HL-60 (cell line): ENCODE measurements around the gene AFF3.

Experiments used
- DNase-seq, 2 experiments: peaks; one replicate each; pipeline ENCODE4 v3.0.0-alpha.2; 2010 to 2020; ENCODE audit warnings: low read depth in 1 of 2, low spot score in 1 of 2
- H3K27ac ChIP-seq: fragments of 250-450 bp; sonication (Bioruptor Pico); replicated peaks from 2 replicates; pipeline ENCODE4 v1.5.1; 2020; ENCODE audit warnings: mild to moderate bottlenecking, moderate library complexity
- H3K27me3 ChIP-seq: fragments of 250-450 bp; sonication (Bioruptor Pico); 2 replicates; pipeline ENCODE4 v1.5.1; 2021; ENCODE audit warnings: mild to moderate bottlenecking, moderate library complexity; ENCODE audit not compliant: insufficient read depth, poor library complexity, severe bottlenecking
- H3K4me3 ChIP-seq: replicated peaks from 2 replicates; pipeline ENCODE4 v1.5.1; 2011; ENCODE audit warnings: mild to moderate bottlenecking, control low read depth, low read length; ENCODE audit not compliant: insufficient read depth
- GABPA ChIP-seq: IDR thresholded peaks from 2 replicates; pipeline ENCODE4 v1.6.1; 2012; ENCODE audit warnings: low read depth
- POLR2AphosphoS5 ChIP-seq: IDR thresholded peaks from 2 replicates; pipeline ENCODE4 v1.6.1; 2012; ENCODE audit warnings: low read depth
- SPI1 ChIP-seq: IDR thresholded peaks from 2 replicates; pipeline ENCODE4 v1.6.1; 2012; ENCODE audit warnings: low read depth, mild to moderate bottlenecking, borderline replicate concordance
- TF ChIP-seq, protein P1 (sequence below): IDR thresholded peaks from one replicate; pipeline ENCODE4 v1.5.1; 2011; ENCODE audit warnings: low read length, control low read depth, inconsistent platforms; ENCODE audit not compliant: insufficient read depth
- TF ChIP-seq, protein P2 (sequence below): IDR thresholded peaks from 2 replicates; pipeline ENCODE4 v1.6.1; 2012; ENCODE audit warnings: low read depth; ENCODE audit not compliant: insufficient replicate concordance

The AFF3 gene

DNA sequence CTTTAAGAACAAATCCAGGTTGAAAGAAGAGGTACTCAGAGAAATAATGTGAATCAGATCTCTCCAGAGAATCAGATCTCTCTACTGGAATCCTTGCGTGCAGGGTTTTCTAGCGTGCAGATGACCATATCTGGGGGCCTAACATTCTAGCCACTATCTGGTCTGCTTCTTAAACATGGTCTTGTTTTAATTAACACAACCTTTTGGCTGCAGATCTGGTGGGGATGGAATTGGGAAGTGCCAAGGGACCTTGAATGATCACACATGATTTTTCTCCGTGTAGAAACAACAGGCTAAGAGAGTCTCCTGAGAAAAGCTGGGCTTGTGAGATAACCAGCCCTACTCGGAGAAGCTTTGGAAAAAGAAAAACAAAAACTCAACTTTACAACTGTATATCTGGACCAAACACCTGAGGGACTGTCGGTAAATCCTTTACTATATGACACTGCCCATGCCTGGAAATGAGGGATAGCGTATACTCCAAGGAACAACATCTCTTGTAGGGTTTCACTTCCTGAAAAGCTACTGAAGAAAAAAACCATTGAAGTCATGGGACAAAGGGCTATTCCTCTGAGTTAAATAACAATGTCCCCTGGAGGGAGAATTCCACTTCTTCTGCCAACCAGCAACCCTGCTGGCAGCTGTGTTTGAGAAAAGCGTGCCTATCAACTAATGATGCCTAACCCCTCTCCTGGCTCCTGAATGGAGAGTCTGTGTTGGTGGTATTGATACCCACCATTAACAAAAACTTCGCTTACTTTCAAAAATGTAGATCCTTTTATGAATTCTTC lies 481.6 kb downstream of the AFF3 start:
- no peak overlapping the region for H3K27ac ChIP-seq
- TF ChIP-seq, protein P1, sequence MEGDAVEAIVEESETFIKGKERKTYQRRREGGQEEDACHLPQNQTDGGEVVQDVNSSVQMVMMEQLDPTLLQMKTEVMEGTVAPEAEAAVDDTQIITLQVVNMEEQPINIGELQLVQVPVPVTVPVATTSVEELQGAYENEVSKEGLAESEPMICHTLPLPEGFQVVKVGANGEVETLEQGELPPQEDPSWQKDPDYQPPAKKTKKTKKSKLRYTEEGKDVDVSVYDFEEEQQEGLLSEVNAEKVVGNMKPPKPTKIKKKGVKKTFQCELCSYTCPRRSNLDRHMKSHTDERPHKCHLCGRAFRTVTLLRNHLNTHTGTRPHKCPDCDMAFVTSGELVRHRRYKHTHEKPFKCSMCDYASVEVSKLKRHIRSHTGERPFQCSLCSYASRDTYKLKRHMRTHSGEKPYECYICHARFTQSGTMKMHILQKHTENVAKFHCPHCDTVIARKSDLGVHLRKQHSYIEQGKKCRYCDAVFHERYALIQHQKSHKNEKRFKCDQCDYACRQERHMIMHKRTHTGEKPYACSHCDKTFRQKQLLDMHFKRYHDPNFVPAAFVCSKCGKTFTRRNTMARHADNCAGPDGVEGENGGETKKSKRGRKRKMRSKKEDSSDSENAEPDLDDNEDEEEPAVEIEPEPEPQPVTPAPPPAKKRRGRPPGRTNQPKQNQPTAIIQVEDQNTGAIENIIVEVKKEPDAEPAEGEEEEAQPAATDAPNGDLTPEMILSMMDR = no peak
- TF ChIP-seq GABPA (no peak), SPI1 (no peak), POLR2AphosphoS5 (no peak)
- TF ChIP-seq, protein P2, sequence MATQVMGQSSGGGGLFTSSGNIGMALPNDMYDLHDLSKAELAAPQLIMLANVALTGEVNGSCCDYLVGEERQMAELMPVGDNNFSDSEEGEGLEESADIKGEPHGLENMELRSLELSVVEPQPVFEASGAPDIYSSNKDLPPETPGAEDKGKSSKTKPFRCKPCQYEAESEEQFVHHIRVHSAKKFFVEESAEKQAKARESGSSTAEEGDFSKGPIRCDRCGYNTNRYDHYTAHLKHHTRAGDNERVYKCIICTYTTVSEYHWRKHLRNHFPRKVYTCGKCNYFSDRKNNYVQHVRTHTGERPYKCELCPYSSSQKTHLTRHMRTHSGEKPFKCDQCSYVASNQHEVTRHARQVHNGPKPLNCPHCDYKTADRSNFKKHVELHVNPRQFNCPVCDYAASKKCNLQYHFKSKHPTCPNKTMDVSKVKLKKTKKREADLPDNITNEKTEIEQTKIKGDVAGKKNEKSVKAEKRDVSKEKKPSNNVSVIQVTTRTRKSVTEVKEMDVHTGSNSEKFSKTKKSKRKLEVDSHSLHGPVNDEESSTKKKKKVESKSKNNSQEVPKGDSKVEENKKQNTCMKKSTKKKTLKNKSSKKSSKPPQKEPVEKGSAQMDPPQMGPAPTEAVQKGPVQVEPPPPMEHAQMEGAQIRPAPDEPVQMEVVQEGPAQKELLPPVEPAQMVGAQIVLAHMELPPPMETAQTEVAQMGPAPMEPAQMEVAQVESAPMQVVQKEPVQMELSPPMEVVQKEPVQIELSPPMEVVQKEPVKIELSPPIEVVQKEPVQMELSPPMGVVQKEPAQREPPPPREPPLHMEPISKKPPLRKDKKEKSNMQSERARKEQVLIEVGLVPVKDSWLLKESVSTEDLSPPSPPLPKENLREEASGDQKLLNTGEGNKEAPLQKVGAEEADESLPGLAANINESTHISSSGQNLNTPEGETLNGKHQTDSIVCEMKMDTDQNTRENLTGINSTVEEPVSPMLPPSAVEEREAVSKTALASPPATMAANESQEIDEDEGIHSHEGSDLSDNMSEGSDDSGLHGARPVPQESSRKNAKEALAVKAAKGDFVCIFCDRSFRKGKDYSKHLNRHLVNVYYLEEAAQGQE = no peak
- H3K27me3 ChIP-seq = no peaks in the 10 kb centered on the region
- no peak overlapping the region for H3K4me3 ChIP-seq
- no peak for DNase-seq

DNA sequence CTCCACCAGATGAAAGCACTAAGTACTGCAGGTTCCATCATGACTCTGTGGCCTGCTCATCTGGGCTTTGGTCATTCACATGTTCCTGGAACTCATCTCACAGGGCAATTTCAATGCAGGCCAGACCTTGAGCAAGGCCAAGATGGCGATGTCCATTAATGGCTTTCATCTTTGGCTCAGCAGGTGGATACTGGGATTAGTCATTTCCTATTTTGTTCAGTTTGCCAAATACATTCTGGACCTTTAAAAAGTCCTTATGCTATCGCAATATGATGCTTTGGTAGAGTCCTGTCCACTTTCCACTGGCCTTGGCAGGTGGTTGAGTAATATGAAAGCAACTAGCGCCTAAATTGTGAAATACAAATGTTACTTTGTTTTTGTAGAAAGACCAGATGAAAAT lies 482.5 kb downstream of the AFF3 start:
- H3K27me3 ChIP-seq = no peaks in the 10 kb centered on the region
- H3K4me3 ChIP-seq = no peak overlapping the region
- DNase-seq = peak in 1 of 2 experiments; percentile 28
- H3K27ac ChIP-seq = no peak overlapping the region
- TF ChIP-seq, protein P2 = no peak
- TF ChIP-seq GABPA = no peak
- no peak for TF ChIP-seq SPI1
- no peak for TF ChIP-seq POLR2AphosphoS5
- TF ChIP-seq, protein P1 = no peak

DNA sequence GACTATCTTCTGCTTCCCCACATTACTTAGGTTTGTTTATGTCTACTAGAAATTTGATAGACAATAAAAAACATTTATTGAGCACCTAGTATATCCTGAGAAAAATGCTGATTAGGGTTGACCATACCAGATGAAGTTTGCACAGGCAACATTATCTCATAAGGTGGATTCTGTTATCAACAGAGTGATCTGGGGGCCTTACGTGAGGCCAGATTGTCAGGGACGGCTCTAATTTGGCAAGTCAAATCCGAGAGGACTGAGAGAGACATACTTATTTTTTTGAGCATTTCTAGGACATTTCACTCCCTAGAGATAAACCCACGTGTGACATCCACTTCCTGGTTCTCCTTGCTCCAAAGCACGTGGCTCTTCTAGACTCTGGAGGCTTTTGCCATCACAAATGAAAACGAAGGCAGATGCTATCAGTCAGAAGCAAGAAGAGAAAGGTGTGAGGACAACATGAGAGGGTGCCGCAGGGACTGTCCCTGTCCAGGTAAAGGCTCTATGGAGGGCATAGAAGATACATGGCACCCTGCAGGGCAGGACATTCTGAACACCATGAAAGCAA lies 484.6 kb downstream of the AFF3 start:
- TF ChIP-seq, protein P2 = no peak
- TF ChIP-seq SPI1 (no peak), POLR2AphosphoS5 (no peak), GABPA (no peak)
- TF ChIP-seq, protein P1 = no peak
- DNase-seq = no peak
- no peak overlapping the region for H3K4me3 ChIP-seq
- no peaks in the 10 kb centered on the region for H3K27me3 ChIP-seq
- H3K27ac ChIP-seq = no peak overlapping the region
